ENCODE data around the gene UBASH3B. TPM values are rescaled to one million over a fixed set of nuclear protein-coding genes. Genes with fewer than 3 reads are reported as not detected.

UBASH3B gene
- total RNA-seq, 2 donors from 2014 or later = 0.78 to 12.9 TPM

- DNase-seq (no peak), ATAC-seq (no peak)
- intact Hi-C loops (cut with DNase I) = loop anchor here (10.0 kb wide), 1 partner anchor 63 kb away; no protein-coding TSS in a partner anchor
- WGBS, 2 donors = 82 to 98% methylated on average over 2 of the region's 2 CpGs
- Histone ChIP-seq H3K4me1 (no peaks in the 10 kb centered on the region), H3K9me3 (no peaks in the 10 kb centered on the region), H3K27me3 (no peaks in the 10 kb centered on the region), H3K4me3 (no peak overlapping the region), H3K36me3 (replicated peaks in 1 of 2; ENCODE audit: insufficient read depth in 1 of 2, low read depth in 2 of 2) (no peaks in the 10 kb centered on the region), H3K27ac (no peak overlapping the region)
- TF ChIP-seq POLR2A (IDR thresholded peaks at IDR 0.05) (no peak), CTCF (IDR thresholded peaks at IDR 0.05) (no peak)
These were observed 135.9 kb downstream of the UBASH3B start for GRCh38 chr11:122791411-122791810.

- TF ChIP-seq POLR2A (IDR thresholded peaks at IDR 0.05) = no peak
- TF ChIP-seq CTCF (IDR thresholded peaks at IDR 0.05) = no peak
- ATAC-seq (no peak), DNase-seq (no peak)
- no peak overlapping the region for H3K4me3 ChIP-seq
- H3K27me3 ChIP-seq = no peaks in the 10 kb centered on the region
- H3K27ac ChIP-seq = no peak overlapping the region
- no peaks in the 10 kb centered on the region for H3K36me3 ChIP-seq (replicated peaks in 1 of 2; ENCODE audit: insufficient read depth in 1 of 2, low read depth in 2 of 2)
- intact Hi-C loops (cut with DNase I) = loop anchor here (10.0 kb wide), 1 partner anchor 63 kb away; no protein-coding TSS in a partner anchor
- H3K9me3 ChIP-seq = no peaks in the 10 kb centered on the region
- 80 to 81% methylated on average over 8 of the region's 8 CpGs for WGBS, 2 donors
- H3K4me1 ChIP-seq = no peaks in the 10 kb centered on the region
These were observed 136.3 kb downstream of the UBASH3B start for GRCh38 chr11:122791836-122792235.

GRCh38 chr11:122793515-122793914 lies 138.0 kb downstream of the UBASH3B start:
- no peaks in the 10 kb centered on the region for H3K36me3 ChIP-seq (replicated peaks in 1 of 2; ENCODE audit: insufficient read depth in 1 of 2, low read depth in 2 of 2)
- no peaks in the 10 kb centered on the region for H3K9me3 ChIP-seq
- ATAC-seq = no peak
- DNase-seq = no peak
- H3K4me3 ChIP-seq = no peak overlapping the region
- H3K27ac ChIP-seq = no peak overlapping the region
- 35 to 55% methylated on average over 3 of the region's 3 CpGs for WGBS, 2 donors
- H3K4me1 ChIP-seq = no peaks in the 10 kb centered on the region
- intact Hi-C loops (cut with DNase I) = loop anchor here (10.0 kb wide), 1 partner anchor 61 kb away; no protein-coding TSS in a partner anchor
- no peak for TF ChIP-seq CTCF (IDR thresholded peaks at IDR 0.05)
- no peak for TF ChIP-seq POLR2A (IDR thresholded peaks at IDR 0.05)
- no peaks in the 10 kb centered on the region for H3K27me3 ChIP-seq

- Histone ChIP-seq H3K27ac (no peak overlapping the region), H3K4me3 (no peak overlapping the region), H3K27me3 (no peaks in the 10 kb centered on the region), H3K36me3 (replicated peaks in 1 of 2; ENCODE audit: insufficient read depth in 1 of 2, low read depth in 2 of 2) (no peaks in the 10 kb centered on the region), H3K9me3 (no peaks in the 10 kb centered on the region), H3K4me1 (no peaks in the 10 kb centered on the region)
- WGBS, 2 donors = 94 to 95% methylated on average over 5 of the region's 5 CpGs
- DNase-seq (no peak), ATAC-seq (no peak)
- intact Hi-C loops (cut with DNase I) = loop anchor here (10.0 kb wide), 1 partner anchor 59 kb away; no protein-coding TSS in a partner anchor
- TF ChIP-seq CTCF (IDR thresholded peaks at IDR 0.05) (no peak), POLR2A (IDR thresholded peaks at IDR 0.05) (no peak)
These were observed 139.8 kb downstream of the UBASH3B start for GRCh38 chr11:122795307-122795706.

GRCh38 chr11:122796128-122796717 lies 140.7 kb downstream of the UBASH3B start:
- ATAC-seq (peak; percentile 33), DNase-seq (peak; percentile 36 to 74 (median 54))
- intact Hi-C loops (cut with DNase I) = loop anchor here (10.0 kb wide), 1 partner anchor 59 kb away; no protein-coding TSS in a partner anchor
- Histone ChIP-seq H3K4me1 (no peaks in the 10 kb centered on the region), H3K27me3 (no peaks in the 10 kb centered on the region), H3K4me3 (no peak overlapping the region), H3K27ac (no peak overlapping the region), H3K36me3 (replicated peaks in 1 of 2; ENCODE audit: insufficient read depth in 1 of 2, low read depth in 2 of 2) (no peaks in the 10 kb centered on the region), H3K9me3 (no peaks in the 10 kb centered on the region)
- TF ChIP-seq CTCF (IDR thresholded peaks at IDR 0.05) (peak; percentile 53 to 80 (median 71)), POLR2A (IDR thresholded peaks at IDR 0.05) (no peak)
- 50 to 52% methylated on average over 10 to 11 of the region's 11 CpGs for WGBS, 2 donors
